A673 (cell line): ENCODE results near the gene WNK2.

Experiments used
- EZH2 ChIP-seq: fragments of 200-600 bp; sonication (generic); IDR thresholded peaks from 2 replicates; pipeline ENCODE4 v1.6.1; 2017; ENCODE audit warnings: borderline replicate concordance, low read depth, mild to moderate bottlenecking, mixed read lengths, antibody characterized with exemption, low read length; ENCODE audit not compliant: poor library complexity, severe bottlenecking
- TF ChIP-seq, protein P1 (sequence below): fragments of 300-800, 200-600 bp; sonication (generic); conservative IDR thresholded peaks from 2 replicates; pipeline ENCODE4 v1.5.1; 2017; ENCODE audit warnings: low read depth, mild to moderate bottlenecking, antibody characterized with exemption, low read length, moderate library complexity, mixed read lengths

DNA sequence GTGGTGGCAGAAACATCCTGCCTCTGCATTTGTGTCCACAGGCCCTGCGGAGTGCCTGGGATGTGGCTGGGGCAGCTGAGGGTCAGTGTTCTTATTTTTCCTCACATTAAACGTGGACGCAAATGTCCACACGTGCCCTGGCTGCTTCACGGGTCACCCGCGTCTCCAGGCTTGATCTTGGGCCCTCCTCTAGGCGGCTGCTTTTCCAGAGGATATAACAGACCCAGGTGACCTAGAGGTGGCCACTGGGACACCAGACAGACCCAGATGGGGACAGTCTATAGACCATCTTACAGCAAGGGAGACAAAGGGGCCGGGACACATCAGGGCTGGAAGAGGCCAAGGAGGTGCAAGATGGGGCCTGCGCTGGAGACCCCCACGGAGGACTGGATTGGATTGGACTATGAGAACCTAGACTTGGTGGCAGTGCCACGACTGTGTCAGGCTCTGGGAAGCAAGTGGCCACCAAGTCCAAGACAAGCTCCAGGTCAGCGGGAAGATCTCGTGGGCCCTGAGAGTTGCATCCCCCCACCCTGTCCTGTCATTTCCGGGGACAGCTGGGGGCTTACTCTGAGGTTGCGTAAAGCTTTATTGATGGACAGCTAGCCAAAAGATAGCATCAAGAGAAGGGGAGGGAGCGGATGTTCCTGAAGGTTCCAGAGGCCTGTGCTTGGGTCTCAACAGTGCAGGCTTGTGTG, 6.9 kb downstream of the WNK2 start:
- TF ChIP-seq, protein P1, sequence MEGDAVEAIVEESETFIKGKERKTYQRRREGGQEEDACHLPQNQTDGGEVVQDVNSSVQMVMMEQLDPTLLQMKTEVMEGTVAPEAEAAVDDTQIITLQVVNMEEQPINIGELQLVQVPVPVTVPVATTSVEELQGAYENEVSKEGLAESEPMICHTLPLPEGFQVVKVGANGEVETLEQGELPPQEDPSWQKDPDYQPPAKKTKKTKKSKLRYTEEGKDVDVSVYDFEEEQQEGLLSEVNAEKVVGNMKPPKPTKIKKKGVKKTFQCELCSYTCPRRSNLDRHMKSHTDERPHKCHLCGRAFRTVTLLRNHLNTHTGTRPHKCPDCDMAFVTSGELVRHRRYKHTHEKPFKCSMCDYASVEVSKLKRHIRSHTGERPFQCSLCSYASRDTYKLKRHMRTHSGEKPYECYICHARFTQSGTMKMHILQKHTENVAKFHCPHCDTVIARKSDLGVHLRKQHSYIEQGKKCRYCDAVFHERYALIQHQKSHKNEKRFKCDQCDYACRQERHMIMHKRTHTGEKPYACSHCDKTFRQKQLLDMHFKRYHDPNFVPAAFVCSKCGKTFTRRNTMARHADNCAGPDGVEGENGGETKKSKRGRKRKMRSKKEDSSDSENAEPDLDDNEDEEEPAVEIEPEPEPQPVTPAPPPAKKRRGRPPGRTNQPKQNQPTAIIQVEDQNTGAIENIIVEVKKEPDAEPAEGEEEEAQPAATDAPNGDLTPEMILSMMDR = no peak
- no peak for TF ChIP-seq EZH2
